ENCODE results near the gene MS4A13.
"Not testable (repeated sequence)": the region's sequence is repeated elsewhere in the genome, so short reads cannot be mapped to it uniquely, and the experiment has no call there.

MS4A13 gene, protein sequence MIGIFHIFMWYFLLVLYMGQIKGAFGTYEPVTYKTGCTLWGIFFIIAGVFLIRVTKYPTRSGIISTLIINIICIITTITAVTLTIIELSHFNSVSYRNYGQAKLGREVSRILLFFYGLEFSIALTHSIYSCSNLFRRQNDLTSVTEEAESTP

DNA sequence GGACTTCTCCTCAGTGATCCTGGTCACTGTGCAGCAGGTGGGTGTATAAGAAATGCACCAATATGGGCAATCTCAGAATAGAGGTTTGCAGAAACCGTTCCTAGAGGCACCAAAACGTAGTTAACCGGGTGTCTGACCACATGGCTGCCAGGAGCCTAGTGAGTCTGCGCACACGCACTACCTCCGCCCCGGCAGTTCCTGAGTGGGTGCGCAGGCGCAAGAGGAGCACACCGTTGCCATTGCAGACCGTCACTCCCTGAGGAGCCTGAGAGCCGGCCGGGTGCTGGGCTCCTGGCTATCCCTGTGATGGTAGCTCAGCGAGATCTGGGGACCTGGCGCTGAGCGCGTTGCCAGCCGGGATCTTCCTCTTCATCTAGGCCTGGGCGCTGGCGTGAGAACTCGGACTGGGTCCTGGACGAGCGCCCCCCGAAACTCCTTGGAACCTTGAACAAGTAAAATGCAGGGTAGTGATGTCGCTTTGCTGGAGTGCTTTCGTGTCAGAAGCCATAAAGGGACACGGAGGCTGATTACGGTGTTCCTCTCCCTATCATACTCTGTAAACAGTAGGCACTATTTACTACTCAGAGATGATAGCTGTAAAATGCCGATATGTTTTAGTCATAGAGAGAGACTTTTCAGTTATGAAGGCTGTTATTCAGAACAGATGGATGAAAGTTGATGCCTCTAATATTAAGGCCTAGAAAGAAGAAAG lies at the start of gene MS4A13:
TSS of gene MS4A13 (plus strand) at position 249 of the 712 bp plus-strand sequence. CDS start 2,692 bp downstream, outside the sequence.
- no peak for DNase-seq (ENCODE audit: low read depth in 2 of 3, low spot score in 2 of 3)

DNA sequence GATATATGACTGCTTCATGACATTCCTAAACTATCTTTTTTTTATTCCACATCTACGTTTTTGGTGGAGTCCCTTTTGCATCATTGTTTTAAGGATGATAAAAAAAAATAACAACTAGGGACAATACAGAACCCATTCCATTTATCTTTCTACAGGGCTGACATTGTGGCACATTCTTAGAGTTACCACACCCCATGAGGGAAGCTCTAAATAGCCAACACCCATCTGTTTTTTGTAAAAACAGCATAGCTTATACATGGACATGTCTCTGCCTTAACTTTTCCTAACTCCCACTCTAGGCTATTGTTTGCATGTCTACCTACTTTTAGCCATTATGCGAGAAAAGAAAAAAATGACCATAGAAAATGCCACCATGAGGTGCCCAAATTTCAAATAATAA lies 46.4 kb upstream of the MS4A13 start:
- DNase-seq (ENCODE audit: low read depth in 2 of 3, low spot score in 2 of 3): no peak

DNA sequence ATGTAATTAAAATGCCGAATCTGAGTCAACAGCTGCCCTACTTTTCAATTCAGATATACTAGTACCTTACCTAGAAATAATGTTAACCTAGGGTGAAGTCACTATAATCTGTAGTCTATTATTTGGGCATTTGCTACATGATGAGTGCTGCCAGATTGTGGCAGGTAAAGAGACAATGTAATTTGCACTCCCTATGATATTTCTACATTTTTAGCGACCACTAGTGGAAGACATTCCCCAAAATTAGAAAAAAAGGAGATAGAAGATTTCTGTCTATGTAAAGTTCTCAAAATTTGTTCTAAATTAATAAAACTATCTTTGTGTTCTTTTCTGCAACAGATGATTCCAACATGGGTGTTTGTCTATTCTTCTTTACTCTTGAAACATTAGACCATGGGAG lies 45.5 kb upstream of the MS4A13 start:
- DNase-seq (ENCODE audit: low read depth in 2 of 3, low spot score in 2 of 3): no peak

DNA sequence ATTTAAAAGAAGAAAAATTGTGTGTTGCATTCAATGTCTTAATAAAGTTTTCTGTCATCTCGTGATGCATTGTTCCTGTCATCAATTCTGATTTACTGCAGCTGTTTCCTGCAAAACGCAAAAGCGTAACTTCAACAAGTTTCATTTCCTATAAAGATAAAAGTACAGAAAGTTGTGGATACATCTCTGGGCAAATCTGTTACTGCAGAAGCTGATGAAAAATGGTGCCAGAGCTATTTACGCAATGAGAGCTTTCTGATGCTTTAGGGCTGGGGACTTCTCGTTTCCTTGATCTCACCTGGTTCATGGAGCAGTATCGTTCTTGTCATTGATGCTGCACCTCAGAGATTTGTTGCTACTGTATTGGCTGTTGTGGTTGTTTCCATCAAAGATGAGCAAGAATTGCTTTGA lies 38.2 kb upstream of the MS4A13 start:
- no peak for DNase-seq (ENCODE audit: low read depth in 2 of 3, low spot score in 2 of 3)

DNA sequence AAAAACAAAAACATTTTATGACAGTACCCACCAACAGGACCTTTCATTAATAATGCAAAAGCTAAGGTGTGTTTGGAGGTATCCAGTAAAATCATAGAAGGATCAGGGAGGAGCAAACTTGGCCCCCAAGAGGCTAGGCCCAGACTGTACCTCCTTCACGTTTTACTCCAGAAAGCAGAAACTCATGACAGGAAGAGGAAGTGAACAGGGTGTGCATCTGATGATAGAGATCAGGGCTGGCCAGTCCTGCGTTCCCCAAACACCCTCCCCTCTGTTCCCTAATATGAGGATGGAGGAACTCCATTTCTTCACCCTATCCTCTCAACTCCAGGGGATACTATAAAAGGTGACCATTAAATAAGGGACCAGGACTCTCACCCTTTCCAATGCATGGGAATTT lies 32.8 kb upstream of the MS4A13 start:
- DNase-seq (ENCODE audit: low read depth in 2 of 3, low spot score in 2 of 3): no peak

DNA sequence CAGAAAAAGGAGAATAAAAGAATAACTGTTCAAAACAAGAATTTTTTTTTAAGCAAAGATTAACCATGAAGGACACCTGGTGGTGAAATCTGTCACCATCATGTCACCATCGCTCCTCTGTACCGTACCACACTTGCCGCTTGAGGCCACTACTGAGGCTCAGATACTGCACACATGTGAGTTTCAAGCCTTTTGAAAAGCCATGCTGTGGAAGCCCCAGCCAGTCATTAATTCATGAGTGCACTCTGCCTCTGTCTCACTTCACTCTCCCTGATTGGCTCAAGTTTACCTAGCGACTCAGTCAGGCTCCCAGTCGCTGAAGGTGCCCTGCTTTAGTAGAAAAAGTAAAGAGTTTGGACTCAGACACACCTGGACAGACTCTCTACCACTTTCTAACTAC lies 29.2 kb upstream of the MS4A13 start:
- DNase-seq (ENCODE audit: low read depth in 2 of 3, low spot score in 2 of 3): no peak

DNA sequence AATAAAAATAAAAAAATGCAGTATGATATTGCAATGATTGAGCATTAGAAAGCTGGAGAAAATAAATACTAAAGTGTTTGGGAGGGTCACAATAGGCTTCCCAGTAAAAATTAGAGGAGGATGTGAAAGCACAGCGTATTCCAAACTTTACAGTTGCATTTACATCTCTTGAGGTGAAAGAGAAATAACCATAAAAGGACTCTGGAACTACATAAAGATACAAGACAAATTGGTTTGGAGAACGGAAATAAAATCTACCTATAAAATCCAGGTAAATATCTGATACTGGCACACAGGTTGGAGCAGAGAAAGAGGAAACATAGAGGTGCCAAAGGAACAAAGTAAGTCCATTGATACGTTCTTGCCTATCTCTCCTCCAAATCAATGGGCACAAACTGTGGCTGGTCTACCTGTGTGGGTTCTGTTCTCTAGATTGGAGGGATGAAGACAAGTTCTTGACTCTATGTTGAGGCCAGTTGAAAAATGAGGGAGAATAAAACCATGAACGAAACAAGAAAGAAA lies 22.6 kb upstream of the MS4A13 start, which contains the start of gene MS4A12:
TSS of gene MS4A12 (plus strand) at position 291 of the 522 bp plus-strand sequence. CDS start 4,541 bp downstream, outside the sequence.
- DNase-seq (ENCODE audit: low read depth in 2 of 3, low spot score in 2 of 3): no peak

DNA sequence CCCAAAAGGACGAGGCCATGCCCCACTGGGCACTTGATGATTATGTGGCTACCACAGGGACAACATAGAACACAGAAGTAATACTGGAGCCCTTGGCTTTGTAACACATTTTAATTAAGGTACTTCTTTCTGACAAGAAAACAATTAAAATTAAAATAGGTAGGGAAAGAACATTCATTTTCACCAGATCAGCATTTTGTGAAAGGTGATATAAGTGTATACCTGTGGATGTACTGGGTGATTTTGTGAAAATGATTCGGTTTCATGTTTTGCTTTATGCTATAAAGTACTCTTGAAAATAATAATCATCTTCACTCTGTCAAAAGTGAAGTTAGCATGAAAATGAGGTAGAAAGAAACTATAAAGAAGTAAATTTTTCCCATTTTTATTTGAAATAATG lies 21.7 kb upstream of the MS4A13 start:
- DNase-seq (ENCODE audit: low read depth in 2 of 3, low spot score in 2 of 3): no peak

DNA sequence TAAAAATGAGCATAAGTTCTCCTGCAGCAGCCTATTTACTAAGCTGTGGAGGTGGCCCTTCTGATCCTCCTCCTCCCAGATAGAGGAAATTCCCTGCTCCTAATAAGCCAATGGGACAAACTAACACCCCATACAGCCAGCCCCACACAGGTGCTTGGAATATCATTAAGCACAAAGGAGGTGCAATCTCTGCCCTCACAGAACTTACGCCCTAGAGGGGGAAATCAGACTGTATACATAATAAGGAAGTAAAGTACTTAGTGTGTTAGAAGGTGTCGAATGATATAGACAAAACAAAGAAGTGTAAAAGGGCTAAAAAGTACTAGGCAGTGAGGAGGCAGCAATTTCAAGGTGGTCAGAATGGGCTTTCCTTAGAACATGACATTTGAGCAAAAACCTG lies 16.8 kb upstream of the MS4A13 start:
- DNase-seq (ENCODE audit: low read depth in 2 of 3, low spot score in 2 of 3): no peak

DNA sequence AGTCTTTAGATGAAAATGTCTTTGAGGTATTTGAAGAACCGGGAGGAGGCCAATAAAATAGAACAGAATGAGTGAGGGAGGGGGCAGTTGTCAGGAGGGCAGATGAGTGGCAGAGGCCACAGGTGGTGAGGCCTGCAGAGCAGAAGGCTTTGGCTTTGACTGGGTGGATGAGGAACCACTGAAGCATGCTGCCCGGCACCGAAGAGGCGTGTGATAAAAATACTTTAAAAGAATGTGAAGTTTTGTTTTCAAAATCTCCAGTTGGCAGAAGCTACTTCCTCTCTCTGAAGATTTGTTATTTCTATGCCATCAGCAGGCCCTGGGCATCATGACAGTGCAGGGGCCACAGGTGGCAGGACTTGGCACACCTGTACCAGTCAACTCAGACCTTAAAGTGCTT lies 16.3 kb upstream of the MS4A13 start:
- no peak for DNase-seq (ENCODE audit: low read depth in 2 of 3, low spot score in 2 of 3)

DNA sequence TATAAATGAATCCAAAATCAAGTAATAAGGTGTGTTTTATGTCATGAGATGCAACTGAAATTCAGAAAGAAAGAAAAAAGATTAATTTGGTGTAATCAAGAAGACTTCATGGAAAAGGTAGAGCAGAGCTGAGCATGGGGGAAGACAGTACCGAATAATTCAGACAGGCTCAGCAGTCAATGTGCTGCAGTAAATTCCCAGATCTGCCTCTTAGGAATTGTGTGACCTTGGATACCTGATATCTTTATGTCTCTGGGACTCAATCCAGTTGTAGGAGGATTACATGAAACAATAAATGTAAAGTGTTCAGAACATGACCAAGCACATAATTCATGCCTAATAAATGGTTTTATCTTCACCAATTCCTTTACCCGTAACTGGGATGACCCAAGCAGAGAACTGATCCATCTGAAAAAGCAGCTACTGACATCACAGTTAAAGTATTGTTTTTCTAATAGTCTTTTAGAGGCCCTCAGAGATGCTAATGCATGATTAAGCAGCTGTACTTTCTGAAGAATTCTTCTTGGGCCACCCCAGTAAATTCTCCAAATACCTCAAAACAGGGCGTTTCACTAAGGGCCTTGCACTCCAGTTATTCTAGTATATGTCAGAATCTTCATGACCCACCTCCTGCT lies 14.8 kb upstream of the MS4A13 start:
- DNase-seq (ENCODE audit: low read depth in 2 of 3, low spot score in 2 of 3): no peak

DNA sequence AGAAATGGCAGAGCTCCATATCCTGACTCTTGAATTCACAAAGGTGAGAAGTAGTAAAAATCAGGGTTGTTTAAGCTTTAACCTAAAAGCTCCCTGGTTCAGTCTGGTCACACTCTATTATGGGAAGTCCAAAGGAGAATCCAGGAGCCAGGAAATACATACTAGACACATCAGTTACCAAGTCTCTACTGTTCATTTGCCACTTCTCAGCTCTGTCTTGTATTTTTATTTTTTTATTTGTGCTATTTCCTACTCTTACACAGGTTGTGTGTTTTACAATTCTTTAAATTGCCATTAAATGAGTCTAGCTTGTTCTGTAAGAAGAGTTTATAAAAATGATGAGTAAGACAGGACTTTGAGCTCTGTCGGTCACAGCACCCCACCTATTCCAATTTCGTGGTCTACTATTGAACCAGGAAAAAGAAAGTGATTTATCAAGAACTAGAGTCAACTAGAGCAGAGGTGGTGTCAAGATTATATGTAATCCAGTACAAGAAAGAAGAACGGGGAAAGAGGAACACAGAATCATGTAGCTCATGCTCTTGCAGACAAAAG lies 12.9 kb upstream of the MS4A13 start:
- no peak for DNase-seq (ENCODE audit: low read depth in 2 of 3, low spot score in 2 of 3)

DNA sequence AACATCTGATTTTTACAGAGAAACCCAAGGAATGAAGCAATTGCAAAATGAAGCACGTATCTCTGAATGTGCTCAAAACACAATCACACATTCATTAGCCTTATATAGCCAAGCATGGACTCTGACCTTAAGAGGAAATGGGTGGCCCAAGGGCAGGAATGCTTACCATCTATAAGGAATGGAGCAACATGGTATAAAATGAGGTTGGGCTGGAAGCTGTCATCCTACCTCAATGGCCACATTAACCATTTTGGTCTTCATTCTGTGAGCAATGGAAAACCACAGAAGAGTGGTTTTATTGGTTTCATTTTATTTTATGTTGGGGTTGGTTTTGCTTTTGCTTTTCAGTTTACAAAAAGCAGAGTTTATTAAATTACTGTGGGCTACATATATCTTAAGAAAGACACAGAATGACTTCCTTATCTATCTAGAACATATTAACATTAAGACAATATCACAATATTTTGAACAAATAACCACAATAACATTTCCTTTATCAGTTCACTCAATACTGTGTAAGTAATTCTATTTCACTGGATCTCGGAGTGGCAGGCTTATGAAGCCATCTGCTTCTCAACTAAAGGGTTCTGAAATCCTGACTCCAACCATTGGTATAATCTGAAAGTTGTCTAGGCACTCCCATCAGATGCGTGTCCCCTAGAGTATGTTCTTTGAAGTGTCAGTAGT lies 10.8 kb upstream of the MS4A13 start:
- no peak for DNase-seq (ENCODE audit: low read depth in 2 of 3, low spot score in 2 of 3)

DNA sequence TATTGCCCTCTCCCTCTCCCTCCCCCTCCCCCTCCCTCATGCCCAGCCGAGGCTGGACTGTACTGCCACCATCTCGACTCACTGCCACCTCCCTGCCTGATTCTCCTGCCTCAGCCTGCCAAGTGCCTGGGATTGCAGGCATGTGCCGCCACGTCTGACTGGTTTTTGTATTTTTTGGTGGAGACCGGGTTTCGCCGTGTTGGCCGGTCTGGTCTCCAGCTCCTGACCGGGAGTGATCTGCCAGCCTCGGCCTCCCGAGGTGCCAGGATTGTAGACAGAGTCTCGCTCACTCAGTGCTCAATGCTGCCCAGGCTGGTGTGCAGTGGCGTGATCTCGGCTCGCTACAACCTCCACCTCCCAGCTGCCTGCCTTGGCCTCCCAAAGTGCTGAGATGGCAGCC lies 5.6 kb upstream of the MS4A13 start:
- DNase-seq (ENCODE audit: low read depth in 2 of 3, low spot score in 2 of 3): not testable (repeated sequence)

DNA sequence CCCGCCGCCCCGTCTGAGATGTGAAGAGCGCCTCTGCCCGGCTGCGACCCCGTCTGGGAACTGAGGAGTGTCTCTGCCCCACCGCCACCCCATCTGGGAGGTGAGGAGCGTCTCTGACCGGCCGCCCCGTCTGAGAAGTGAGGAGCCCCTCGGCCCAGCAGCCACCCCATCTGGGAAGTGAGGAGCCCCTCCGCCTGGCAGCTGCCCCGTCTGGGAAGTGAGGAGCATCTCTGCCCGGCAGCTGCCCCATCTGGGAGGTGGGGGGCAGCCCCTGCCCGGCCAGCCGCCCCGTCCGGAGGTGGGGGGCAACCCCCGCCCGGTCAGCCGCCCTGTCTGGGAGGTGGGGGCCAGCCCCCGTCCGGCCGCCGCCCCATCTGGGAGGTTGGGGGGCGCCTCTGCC lies 5.0 kb upstream of the MS4A13 start:
- DNase-seq (ENCODE audit: low read depth in 2 of 3, low spot score in 2 of 3): not testable (repeated sequence)

DNA sequence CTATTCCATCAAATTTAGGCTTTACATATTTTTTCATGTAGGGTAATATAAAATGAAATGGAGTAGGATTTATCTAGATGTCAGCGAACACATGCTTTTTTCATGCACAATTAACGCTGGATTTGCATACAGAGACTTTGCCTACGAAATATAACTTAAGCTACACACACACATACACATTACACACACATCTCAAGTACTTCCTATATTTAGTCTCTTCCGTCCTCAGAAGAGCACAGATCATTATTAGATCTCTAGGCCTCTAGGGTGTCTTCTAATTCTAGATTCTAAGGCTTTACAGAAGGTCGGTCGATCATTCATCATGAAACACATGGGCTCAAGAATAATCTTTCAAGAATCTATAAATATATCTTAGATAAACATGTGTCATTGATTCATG lies 3.8 kb upstream of the MS4A13 start:
- no peak for DNase-seq (ENCODE audit: low read depth in 2 of 3, low spot score in 2 of 3)

DNA sequence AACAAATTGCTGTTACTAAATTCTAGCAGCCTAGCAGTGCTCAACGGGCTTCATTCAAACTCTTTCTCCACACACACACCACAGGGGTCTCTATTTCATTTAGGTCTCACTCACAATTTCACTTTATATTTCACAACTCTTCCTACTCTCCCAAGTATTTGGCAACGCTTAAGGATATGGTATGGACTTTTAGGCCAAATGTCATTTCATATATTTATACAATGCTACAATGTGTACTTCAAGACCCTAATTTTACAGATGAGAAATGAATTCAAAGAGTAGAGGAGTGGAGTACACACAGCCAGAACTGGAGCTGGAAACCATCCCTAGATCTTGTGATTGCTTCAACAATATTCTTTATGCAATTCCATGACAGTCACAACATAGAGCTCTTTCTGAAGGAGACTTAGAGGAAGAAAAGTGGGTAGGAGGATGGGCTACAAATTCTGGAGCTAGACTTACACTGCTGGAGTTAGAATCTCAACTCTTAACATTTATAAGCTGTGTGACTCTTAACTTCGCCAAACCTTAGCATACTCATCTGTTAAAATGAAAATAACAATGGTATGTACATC lies 2.5 kb upstream of the MS4A13 start:
- DNase-seq (ENCODE audit: low read depth in 2 of 3, low spot score in 2 of 3): no peak

DNA sequence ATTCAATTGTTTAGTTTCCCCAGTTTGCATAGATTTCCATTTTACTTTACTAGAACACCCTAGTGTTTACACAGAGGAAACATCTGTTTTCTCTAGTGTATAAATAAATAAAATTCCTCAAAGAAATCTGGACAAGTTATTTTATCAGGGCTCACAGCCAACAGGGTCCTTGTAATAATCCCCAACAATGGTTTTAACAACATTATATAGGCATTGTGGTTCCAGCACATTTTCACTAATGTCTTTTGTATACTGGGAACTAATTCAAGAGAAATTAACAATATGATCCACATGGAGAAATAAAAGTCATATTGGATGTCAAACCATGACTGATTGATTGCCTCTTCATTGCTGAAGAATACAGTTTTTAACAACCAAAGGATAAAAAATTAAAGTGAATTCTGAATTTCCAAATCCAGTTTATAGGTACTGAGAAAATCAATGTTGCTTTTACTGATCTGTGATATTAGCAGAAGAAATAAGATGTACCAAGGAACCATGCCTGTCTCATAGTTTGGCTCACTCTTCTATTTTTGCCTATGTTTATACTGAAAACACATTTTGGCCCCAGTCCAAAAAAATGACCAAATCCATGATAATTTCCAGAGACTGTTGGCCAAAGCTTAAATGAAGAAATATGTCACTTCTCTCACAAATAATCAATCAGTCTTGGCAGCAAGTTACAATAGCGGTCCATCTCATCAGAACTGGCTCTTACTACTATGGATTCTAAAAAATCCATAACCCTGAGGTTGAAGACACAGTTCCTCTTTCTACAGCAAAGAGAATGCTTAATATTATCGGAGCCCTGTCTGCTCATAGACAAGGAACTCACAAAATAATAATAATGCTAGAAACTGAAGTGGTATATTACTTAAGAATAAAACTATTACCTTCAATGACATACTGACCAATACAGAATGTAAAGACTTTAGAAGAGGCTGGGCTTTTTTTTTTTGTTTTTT lies 1.4 kb upstream of the MS4A13 start:
- DNase-seq (ENCODE audit: low read depth in 2 of 3, low spot score in 2 of 3): no peak

DNA sequence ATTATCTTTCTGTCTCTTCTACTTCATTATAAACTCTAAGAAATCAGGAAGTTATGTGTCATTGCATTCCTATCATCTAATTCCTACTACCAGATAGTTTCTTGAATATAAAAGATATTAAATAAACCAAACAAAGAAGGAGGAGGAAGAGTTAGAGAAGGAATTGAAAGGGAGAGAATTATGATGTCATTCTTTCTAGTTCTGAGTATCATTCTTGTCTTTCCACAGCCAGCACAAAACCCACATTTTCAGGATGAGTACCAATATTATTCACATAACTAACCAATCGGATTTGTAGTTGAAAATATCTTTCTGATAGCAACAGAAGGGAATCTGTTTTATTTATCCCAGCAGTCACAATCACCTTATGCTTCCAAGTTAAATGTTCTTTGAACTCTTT lies 13.3 kb downstream of the MS4A13 start:
- DNase-seq (ENCODE audit: low read depth in 2 of 3, low spot score in 2 of 3): no peak

DNA sequence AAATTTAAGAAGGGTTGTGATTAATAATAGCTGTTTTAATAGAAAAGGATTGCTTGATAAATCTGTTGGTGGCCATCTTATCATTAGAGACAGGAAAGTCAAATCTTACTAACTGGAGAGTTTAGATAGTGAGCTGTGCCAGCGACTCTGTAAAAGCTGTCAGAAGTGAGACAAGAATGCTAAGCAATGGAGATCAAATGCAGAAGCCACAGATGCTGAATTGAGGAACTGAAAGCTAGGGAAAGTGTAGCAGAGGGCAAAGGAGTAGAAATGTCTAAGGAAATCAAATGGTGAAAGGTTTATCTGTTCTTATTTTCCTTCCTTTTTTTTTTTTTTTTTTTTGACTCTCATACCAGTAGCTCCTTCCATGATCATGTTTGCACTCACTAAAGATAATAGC lies 13.7 kb downstream of the MS4A13 start:
- DNase-seq (ENCODE audit: low read depth in 2 of 3, low spot score in 2 of 3): no peak
